ENCODE results near the gene AKT2.
"Not testable (repeated sequence)": the region's sequence is repeated elsewhere in the genome, so short reads cannot be mapped to it uniquely, and the experiment has no call there.

AKT2 gene

GRCh38 chr19:40232949-40233810 lies 52.0 kb downstream of the AKT2 start:
- no peak for DNase-seq

- no peak for DNase-seq
These were observed 52.7 kb downstream of the AKT2 start for GRCh38 chr19:40232479-40232878.

- no peak for DNase-seq
These were observed 53.4 kb downstream of the AKT2 start for GRCh38 chr19:40231544-40232424.

GRCh38 chr19:40231057-40231456 lies 54.1 kb downstream of the AKT2 start:
- DNase-seq: no peak

- no peak for DNase-seq
These were observed 55.2 kb downstream of the AKT2 start for GRCh38 chr19:40229926-40230417.

- no peak for DNase-seq
These were observed 55.7 kb downstream of the AKT2 start for GRCh38 chr19:40229484-40229883.

GRCh38 chr19:40228863-40229262 lies 56.3 kb downstream of the AKT2 start:
- DNase-seq: no peak

GRCh38 chr19:40228346-40228745 lies 56.8 kb downstream of the AKT2 start:
- no peak for DNase-seq

- DNase-seq: no peak
These were observed 59.5 kb downstream of the AKT2 start for GRCh38 chr19:40225440-40226305.

GRCh38 chr19:40224342-40225150 lies 60.6 kb downstream of the AKT2 start:
- DNase-seq: no peak

- DNase-seq: no peak
These were observed 61.9 kb downstream of the AKT2 start for GRCh38 chr19:40223135-40223822.

GRCh38 chr19:40221858-40222619 lies 63.1 kb downstream of the AKT2 start:
- peak; percentile 28 for DNase-seq

GRCh38 chr19:40220674-40221073 lies 64.5 kb downstream of the AKT2 start:
- no peak for DNase-seq

GRCh38 chr19:40219721-40220276 lies 65.3 kb downstream of the AKT2 start:
- DNase-seq: no peak

- not testable (repeated sequence) for DNase-seq
These were observed 66.1 kb downstream of the AKT2 start for GRCh38 chr19:40219029-40219428.

GRCh38 chr19:40217934-40218890 lies 66.9 kb downstream of the AKT2 start, which contains the start of gene TTC9B:
Gene TTC9B (minus strand): TSS chr19:40218384. CDS start chr19:40218381, 3 bp downstream.
- no peak for DNase-seq

GRCh38 chr19:40217027-40217810 lies 67.9 kb downstream of the AKT2 start:
- no peak for DNase-seq

- no peak for DNase-seq
These were observed 68.4 kb downstream of the AKT2 start for GRCh38 chr19:40216777-40217026.
